ENCODE results near the gene RBM19.

The RBM19 gene

DNA sequence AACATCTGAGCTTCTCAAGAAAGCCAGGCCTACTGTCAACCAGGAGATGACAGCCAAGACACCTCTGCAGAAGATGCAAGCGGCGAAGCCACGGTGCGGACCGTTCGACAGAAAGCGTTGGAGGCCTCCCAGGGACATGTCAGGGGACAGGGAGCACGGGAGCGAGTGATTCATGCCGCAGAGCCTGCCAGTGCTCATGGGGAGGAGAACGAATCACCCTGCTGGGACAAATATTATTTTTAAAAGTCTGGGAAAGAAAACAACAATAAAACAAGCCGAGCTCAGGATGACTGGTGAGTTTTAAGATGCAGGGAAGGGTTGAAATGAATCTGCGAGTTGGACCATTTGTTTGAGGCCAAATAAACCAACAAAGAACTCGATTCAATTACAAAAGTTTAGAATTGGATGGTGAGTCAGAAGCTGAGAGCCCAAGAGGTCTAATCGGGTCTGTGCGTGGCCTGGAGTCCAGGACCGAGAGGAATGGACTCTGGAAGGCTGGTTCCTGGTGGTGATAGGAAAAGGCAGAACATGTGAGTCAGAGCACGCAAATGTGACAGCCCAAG, 91.0 kb downstream of the RBM19 start:
- H3K4me3 ChIP-seq (ENCODE audit: insufficient read depth, low read depth, low read length, poor library complexity, severe bottlenecking) = no peak overlapping the region
- no peak for DNase-seq
- H3K27me3 ChIP-seq (replicated peaks; ENCODE audit: control insufficient read depth, insufficient read depth, low read length, poor library complexity, severe bottlenecking) = no peaks in the 10 kb centered on the region
- H3K36me3 ChIP-seq (ENCODE audit: control insufficient read depth, insufficient read depth, low read length) = peaks cover 7% of the 10 kb centered on the region
- no peak overlapping the region for H3K27ac ChIP-seq (ENCODE audit: insufficient read depth, low read length, poor library complexity, severe bottlenecking)
- no peaks in the 10 kb centered on the region for H3K9me3 ChIP-seq (ENCODE audit: control insufficient read depth, low read length)
- no peaks in the 10 kb centered on the region for H3K4me1 ChIP-seq (ENCODE audit: control insufficient read depth, insufficient read depth, low read length, poor library complexity, severe bottlenecking)

DNA sequence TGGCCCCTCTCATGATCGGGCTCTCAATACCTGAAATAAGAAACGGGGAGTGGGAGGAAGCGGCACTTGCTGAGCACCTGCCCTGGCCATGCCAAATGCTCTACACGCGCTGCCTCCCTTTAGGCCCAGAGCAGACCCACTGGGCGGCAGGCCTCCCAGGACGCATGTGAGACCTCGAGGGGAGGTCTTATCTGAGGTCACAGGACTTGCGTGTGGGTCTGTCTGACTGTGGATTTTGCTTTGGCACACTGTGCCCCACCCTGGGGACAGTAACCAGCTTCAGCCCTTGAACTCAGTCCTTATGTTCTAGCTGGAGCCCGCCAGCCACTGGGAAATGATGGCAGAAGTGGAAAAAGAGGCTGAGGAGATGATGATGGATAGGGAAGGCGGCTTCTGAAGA, 91.8 kb downstream of the RBM19 start:
- Histone ChIP-seq H3K27me3 (replicated peaks; ENCODE audit: control insufficient read depth, insufficient read depth, low read length, poor library complexity, severe bottlenecking) (no peaks in the 10 kb centered on the region), H3K4me1 (ENCODE audit: control insufficient read depth, insufficient read depth, low read length, poor library complexity, severe bottlenecking) (no peaks in the 10 kb centered on the region)

DNA sequence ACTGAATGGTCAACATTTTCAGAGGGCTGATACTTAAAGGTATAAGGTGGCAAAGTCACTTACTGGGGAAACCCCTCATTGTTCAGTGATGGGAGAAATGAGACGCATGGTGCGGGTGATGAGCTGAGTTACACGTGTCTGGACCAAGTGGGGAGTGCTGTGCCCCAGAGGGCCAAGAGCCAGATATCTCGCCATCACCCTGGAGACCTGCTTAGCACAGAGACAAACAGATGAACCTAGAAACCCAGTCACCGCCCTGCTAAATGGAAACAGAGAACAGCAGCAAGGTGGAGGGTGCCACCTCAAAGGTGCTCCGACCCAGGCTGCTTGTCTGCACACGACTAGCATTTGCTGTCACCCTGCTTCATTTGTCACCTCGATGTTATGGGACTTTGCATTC, 92.4 kb downstream of the RBM19 start:
- H3K4me3 ChIP-seq (ENCODE audit: insufficient read depth, low read depth, low read length, poor library complexity, severe bottlenecking) = no peak overlapping the region
- H3K4me1 ChIP-seq (ENCODE audit: control insufficient read depth, insufficient read depth, low read length, poor library complexity, severe bottlenecking) = no peaks in the 10 kb centered on the region
- no peak overlapping the region for H3K27ac ChIP-seq (ENCODE audit: insufficient read depth, low read length, poor library complexity, severe bottlenecking)
- peaks cover 7% of the 10 kb centered on the region for H3K36me3 ChIP-seq (ENCODE audit: control insufficient read depth, insufficient read depth, low read length)
- no peak for DNase-seq
- no peaks in the 10 kb centered on the region for H3K27me3 ChIP-seq (replicated peaks; ENCODE audit: control insufficient read depth, insufficient read depth, low read length, poor library complexity, severe bottlenecking)
- H3K9me3 ChIP-seq (ENCODE audit: control insufficient read depth, low read length) = no peaks in the 10 kb centered on the region

More for the DNA sequence above, 91.8 kb downstream of the RBM19 start:
- Histone ChIP-seq H3K9me3 (ENCODE audit: control insufficient read depth, low read length) (no peaks in the 10 kb centered on the region), H3K27ac (ENCODE audit: insufficient read depth, low read length, poor library complexity, severe bottlenecking) (no peak overlapping the region), H3K4me3 (ENCODE audit: insufficient read depth, low read depth, low read length, poor library complexity, severe bottlenecking) (no peak overlapping the region), H3K36me3 (ENCODE audit: control insufficient read depth, insufficient read depth, low read length) (peaks cover 7% of the 10 kb centered on the region)
- no peak for DNase-seq

DNA sequence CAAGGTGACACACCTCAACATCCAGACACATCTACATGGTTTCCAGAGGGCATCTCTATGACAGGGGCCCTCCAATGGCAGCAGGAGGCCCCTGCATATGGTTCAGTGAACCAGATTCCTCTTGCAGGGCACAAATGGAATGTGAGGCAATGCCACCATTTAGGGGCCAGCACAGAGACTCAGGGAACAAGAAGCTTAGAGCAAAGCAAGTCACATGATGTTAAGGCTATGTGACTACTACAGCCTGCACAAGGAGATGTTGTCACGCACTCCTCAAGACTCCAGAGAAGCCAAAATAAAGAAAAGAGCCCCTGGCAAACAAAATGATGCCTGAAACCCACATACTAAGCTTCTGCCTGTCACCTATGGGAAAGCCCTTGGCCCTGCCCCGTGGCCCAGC, 95.2 kb downstream of the RBM19 start:
- no peak for DNase-seq
- no peaks in the 10 kb centered on the region for H3K9me3 ChIP-seq (ENCODE audit: control insufficient read depth, low read length)
- H3K36me3 ChIP-seq (ENCODE audit: control insufficient read depth, insufficient read depth, low read length) = peaks cover 7% of the 10 kb centered on the region
- H3K27me3 ChIP-seq (replicated peaks; ENCODE audit: control insufficient read depth, insufficient read depth, low read length, poor library complexity, severe bottlenecking) = no peaks in the 10 kb centered on the region
- no peaks in the 10 kb centered on the region for H3K4me1 ChIP-seq (ENCODE audit: control insufficient read depth, insufficient read depth, low read length, poor library complexity, severe bottlenecking)
- no peak overlapping the region for H3K27ac ChIP-seq (ENCODE audit: insufficient read depth, low read length, poor library complexity, severe bottlenecking)
- no peak overlapping the region for H3K4me3 ChIP-seq (ENCODE audit: insufficient read depth, low read depth, low read length, poor library complexity, severe bottlenecking)

DNA sequence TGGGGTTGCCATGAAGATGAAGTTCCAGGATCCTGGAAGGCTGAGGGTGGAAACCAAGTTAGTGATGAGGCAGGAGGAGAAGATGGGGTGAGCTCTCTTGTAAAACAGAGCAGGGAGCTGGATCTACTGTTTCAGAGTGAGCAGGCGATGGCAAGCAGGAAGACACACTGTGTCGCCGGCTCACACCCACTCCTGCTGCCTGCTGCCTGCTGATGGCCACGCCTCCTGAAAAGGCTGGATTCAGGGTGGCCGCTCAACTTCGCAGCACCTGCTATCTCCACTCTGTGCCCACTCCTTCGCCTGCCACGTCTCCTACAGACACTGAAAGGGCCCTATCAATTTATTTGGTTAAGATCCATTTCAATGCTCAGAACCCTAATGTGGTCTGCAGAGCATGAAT, 96.1 kb downstream of the RBM19 start:
- DNase-seq = no peak
- Histone ChIP-seq H3K4me3 (ENCODE audit: insufficient read depth, low read depth, low read length, poor library complexity, severe bottlenecking) (no peak overlapping the region), H3K27ac (ENCODE audit: insufficient read depth, low read length, poor library complexity, severe bottlenecking) (no peak overlapping the region), H3K27me3 (replicated peaks; ENCODE audit: control insufficient read depth, insufficient read depth, low read length, poor library complexity, severe bottlenecking) (no peaks in the 10 kb centered on the region), H3K9me3 (ENCODE audit: control insufficient read depth, low read length) (no peaks in the 10 kb centered on the region), H3K4me1 (ENCODE audit: control insufficient read depth, insufficient read depth, low read length, poor library complexity, severe bottlenecking) (no peaks in the 10 kb centered on the region), H3K36me3 (ENCODE audit: control insufficient read depth, insufficient read depth, low read length) (peaks cover 7% of the 10 kb centered on the region)

DNA sequence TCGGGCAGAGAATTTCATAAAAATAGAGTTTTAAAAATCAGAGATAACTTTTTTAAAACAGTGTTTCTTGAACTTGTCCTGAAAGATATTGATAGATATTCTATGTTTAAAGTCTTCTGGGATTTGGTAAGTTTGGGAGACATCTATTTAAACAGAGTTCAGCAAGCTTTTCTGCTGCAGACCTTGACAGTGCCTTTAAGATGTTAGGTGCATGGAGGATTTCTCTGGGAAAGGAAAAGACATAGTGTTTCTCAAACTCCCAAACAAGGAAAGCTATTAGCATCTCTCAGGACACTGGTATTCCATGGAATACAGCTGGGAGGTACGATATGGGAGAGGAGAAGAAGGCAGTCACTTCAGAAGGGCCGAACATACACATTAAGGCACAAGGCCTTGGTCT, 97.8 kb downstream of the RBM19 start:
- no peaks in the 10 kb centered on the region for H3K9me3 ChIP-seq (ENCODE audit: control insufficient read depth, low read length)
- DNase-seq = no peak
- H3K4me1 ChIP-seq (ENCODE audit: control insufficient read depth, insufficient read depth, low read length, poor library complexity, severe bottlenecking) = no peaks in the 10 kb centered on the region
- H3K27me3 ChIP-seq (replicated peaks; ENCODE audit: control insufficient read depth, insufficient read depth, low read length, poor library complexity, severe bottlenecking) = no peaks in the 10 kb centered on the region
- no peaks in the 10 kb centered on the region for H3K36me3 ChIP-seq (ENCODE audit: control insufficient read depth, insufficient read depth, low read length)
- H3K4me3 ChIP-seq (ENCODE audit: insufficient read depth, low read depth, low read length, poor library complexity, severe bottlenecking) = no peak overlapping the region
- H3K27ac ChIP-seq (ENCODE audit: insufficient read depth, low read length, poor library complexity, severe bottlenecking) = no peak overlapping the region

DNA sequence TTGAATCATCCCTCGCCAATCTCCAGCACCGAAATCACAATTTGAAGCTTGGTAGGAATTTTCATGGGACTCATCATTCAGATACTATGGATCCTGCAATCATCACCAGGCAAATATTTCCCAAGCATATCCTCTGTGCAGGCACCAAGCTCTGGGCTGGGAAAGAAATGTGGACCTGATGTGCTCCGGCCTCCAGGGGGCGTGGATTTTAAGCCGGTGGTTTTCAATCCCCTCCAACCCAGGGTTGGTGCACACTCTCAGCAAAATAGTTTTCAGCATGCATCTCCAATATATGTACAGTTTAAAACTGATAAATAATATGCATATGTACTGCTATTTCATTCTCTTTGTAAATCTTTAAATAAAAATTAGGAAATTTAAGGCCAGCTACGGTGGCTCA, 98.9 kb downstream of the RBM19 start:
- H3K4me3 ChIP-seq (ENCODE audit: insufficient read depth, low read depth, low read length, poor library complexity, severe bottlenecking) = no peak overlapping the region
- no peaks in the 10 kb centered on the region for H3K36me3 ChIP-seq (ENCODE audit: control insufficient read depth, insufficient read depth, low read length)
- H3K27ac ChIP-seq (ENCODE audit: insufficient read depth, low read length, poor library complexity, severe bottlenecking) = no peak overlapping the region
- DNase-seq = no peak
- H3K9me3 ChIP-seq (ENCODE audit: control insufficient read depth, low read length) = no peaks in the 10 kb centered on the region
- H3K4me1 ChIP-seq (ENCODE audit: control insufficient read depth, insufficient read depth, low read length, poor library complexity, severe bottlenecking) = no peaks in the 10 kb centered on the region
- H3K27me3 ChIP-seq (replicated peaks; ENCODE audit: control insufficient read depth, insufficient read depth, low read length, poor library complexity, severe bottlenecking) = no peaks in the 10 kb centered on the region

DNA sequence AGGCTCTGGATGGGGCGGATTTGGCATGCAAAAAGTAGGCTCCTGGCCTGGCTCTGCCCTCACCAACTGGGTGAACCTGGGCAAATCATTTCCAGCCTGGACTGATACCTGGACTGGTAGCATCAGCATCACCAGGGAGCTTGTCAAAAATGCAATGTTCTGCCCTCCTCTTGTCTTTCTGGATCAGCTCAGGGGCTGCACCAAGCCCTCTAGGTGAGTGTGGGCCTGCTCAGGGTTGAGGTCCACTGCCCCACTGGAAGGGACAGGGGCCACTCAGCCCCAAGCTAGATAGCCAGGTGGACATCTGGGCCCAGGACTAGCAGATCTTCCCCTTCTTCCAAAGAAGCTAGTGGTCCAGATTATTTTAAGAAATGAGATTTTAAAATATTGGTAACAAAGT, 99.6 kb downstream of the RBM19 start:
- Histone ChIP-seq H3K36me3 (ENCODE audit: control insufficient read depth, insufficient read depth, low read length) (peaks cover 3% of the 10 kb centered on the region), H3K27ac (ENCODE audit: insufficient read depth, low read length, poor library complexity, severe bottlenecking) (no peak overlapping the region), H3K27me3 (replicated peaks; ENCODE audit: control insufficient read depth, insufficient read depth, low read length, poor library complexity, severe bottlenecking) (no peaks in the 10 kb centered on the region), H3K4me3 (ENCODE audit: insufficient read depth, low read depth, low read length, poor library complexity, severe bottlenecking) (no peak overlapping the region), H3K4me1 (ENCODE audit: control insufficient read depth, insufficient read depth, low read length, poor library complexity, severe bottlenecking) (no peaks in the 10 kb centered on the region), H3K9me3 (ENCODE audit: control insufficient read depth, low read length) (no peaks in the 10 kb centered on the region)
- no peak for DNase-seq

DNA sequence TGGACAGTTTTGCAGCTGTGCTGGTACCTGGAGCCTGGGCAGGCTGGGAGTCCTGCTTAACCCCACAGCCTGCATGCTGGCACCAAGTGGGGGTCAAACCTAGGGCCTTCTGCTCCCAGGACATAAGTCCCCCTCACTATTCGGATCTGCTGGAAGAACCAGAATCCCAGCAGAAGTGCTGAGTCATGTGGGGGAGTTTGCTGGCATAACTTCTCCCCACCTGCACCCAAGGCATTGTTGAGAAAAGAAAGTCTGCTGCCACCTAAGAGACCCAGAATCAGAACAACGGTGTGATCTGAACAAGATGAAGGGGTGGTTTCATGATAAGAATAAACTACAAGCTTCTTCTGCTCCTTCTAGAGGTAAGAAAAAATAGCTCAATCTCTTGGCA, 102.7 kb downstream of the RBM19 start:
- Histone ChIP-seq H3K9me3 (ENCODE audit: control insufficient read depth, low read length) (no peaks in the 10 kb centered on the region), H3K27me3 (replicated peaks; ENCODE audit: control insufficient read depth, insufficient read depth, low read length, poor library complexity, severe bottlenecking) (no peaks in the 10 kb centered on the region), H3K4me3 (ENCODE audit: insufficient read depth, low read depth, low read length, poor library complexity, severe bottlenecking) (no peak overlapping the region), H3K36me3 (ENCODE audit: control insufficient read depth, insufficient read depth, low read length) (peaks cover 22% of the 10 kb centered on the region), H3K27ac (ENCODE audit: insufficient read depth, low read length, poor library complexity, severe bottlenecking) (no peak overlapping the region), H3K4me1 (ENCODE audit: control insufficient read depth, insufficient read depth, low read length, poor library complexity, severe bottlenecking) (no peaks in the 10 kb centered on the region)
- no peak for DNase-seq

DNA sequence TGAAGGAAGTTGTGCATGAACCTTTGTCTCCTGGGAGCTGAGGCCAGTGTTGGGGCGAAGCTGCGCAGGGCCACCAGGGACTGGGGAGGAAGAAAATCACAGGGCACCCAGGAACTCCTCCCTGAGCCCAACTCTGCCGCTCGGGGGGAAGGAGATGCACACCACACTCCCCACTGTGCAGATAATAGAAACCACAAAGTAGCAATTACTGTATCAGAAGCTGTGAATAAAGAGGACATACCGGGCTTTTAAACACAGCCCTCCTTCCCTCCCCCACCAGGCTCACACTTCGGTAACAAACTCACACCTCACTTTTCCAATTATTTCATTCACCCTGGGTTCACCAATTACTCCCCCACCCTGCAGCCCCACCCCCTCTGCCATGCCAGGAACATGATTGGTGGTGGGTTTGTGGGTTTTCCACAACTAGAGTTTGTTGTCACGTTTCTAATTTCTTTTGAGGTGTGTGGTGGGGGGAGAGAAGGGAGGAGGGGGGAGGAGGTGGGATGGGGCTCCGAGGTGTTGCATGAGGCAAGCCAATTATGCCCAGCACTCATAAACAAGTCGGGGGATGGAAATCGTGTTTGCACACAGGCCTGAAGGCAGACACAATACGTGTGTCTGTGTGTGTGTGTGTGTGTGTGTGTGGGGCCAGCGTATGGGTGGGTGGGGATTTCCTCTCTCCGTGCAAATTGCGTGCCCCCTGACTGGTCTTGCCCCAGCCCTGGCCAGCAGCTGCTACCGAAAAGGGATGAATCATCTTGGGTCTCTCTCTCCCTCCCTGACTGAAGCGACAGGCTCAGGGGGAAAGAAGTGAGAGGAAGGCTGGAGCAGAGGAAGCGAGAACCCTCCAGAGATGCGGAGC, 103.3 kb downstream of the RBM19 start:
- H3K4me3 ChIP-seq (ENCODE audit: insufficient read depth, low read depth, low read length, poor library complexity, severe bottlenecking) = no peak overlapping the region
- peaks cover 28% of the 10 kb centered on the region for H3K36me3 ChIP-seq (ENCODE audit: control insufficient read depth, insufficient read depth, low read length)
- no peak overlapping the region for H3K27ac ChIP-seq (ENCODE audit: insufficient read depth, low read length, poor library complexity, severe bottlenecking)
- no peaks in the 10 kb centered on the region for H3K4me1 ChIP-seq (ENCODE audit: control insufficient read depth, insufficient read depth, low read length, poor library complexity, severe bottlenecking)
- DNase-seq = no peak
- H3K9me3 ChIP-seq (ENCODE audit: control insufficient read depth, low read length) = no peaks in the 10 kb centered on the region
- H3K27me3 ChIP-seq (replicated peaks; ENCODE audit: control insufficient read depth, insufficient read depth, low read length, poor library complexity, severe bottlenecking) = no peaks in the 10 kb centered on the region
